Endodermal cell (in vitro differentiated cells): ENCODE measurements around the gene ATP2B1. TPM values are rescaled to one million over a fixed set of nuclear protein-coding genes. Genes with fewer than 3 reads are reported as not detected.

ENCODE experiments used
- DNase-seq: peaks from one replicate; pipeline ENCODE4 v3.0.0-alpha.2; 2017
- H3K27ac ChIP-seq: 2 replicates; pipeline ENCODE4 v1.5.1; 2013; ENCODE audit warnings: mild to moderate bottlenecking, low read depth, low read length, moderate library complexity
- H3K27me3 ChIP-seq: 2 replicates; pipeline ENCODE4 v1.6.1; 2013; ENCODE audit warnings: mild to moderate bottlenecking, low read length, moderate library complexity; ENCODE audit not compliant: insufficient read depth, control insufficient read depth, poor library complexity, severe bottlenecking
- H3K36me3 ChIP-seq: 2 replicates; pipeline ENCODE4 v1.7.0; 2013; ENCODE audit warnings: mild to moderate bottlenecking, low read length, moderate library complexity; ENCODE audit not compliant: control insufficient read depth, insufficient read depth
- H3K4me1 ChIP-seq: one replicate; pipeline ENCODE4 v1.7.0; 2013; ENCODE audit warnings: low read length; ENCODE audit not compliant: control insufficient read depth, insufficient read depth
- H3K4me3 ChIP-seq: 2 replicates; pipeline ENCODE4 v1.5.1; 2013; ENCODE audit warnings: mild to moderate bottlenecking, low read length, moderate library complexity
- H3K9ac ChIP-seq: 2 replicates; pipeline ENCODE4 v1.6.1; 2013; ENCODE audit warnings: mild to moderate bottlenecking, low read length, moderate library complexity; ENCODE audit not compliant: poor library complexity, severe bottlenecking; ENCODE audit errors: extremely low read depth
- H3K9me3 ChIP-seq: 2 replicates; pipeline ENCODE4 v1.6.1; 2013; ENCODE audit warnings: mild to moderate bottlenecking, low read length, moderate library complexity; ENCODE audit not compliant: control insufficient read depth
- H3K27ac Mint-ChIP-seq: 2 replicates; pipeline ENCODE4 v1.8.0; 2020; ENCODE audit warnings: mixed read lengths
- H3K27me3 Mint-ChIP-seq: 2 replicates; pipeline ENCODE4 v1.8.0; 2021; ENCODE audit warnings: mild to moderate bottlenecking, mixed read lengths; ENCODE audit not compliant: insufficient read depth
- H3K36me3 Mint-ChIP-seq: 2 replicates; pipeline ENCODE4 v1.8.0; 2020; ENCODE audit warnings: low read depth, mixed read lengths
- H3K4me1 Mint-ChIP-seq: 2 replicates; pipeline ENCODE4 v1.8.0; 2020; ENCODE audit warnings: mixed read lengths
- H3K4me3 Mint-ChIP-seq: 2 replicates; pipeline ENCODE4 v1.8.0; 2020; ENCODE audit warnings: mild to moderate bottlenecking, moderate library complexity, mixed read lengths
- H3K9me3 Mint-ChIP-seq: 2 replicates; pipeline ENCODE4 v1.8.0; 2020; ENCODE audit warnings: mild to moderate bottlenecking, mixed read lengths
- WGBS, 2 experiments: methylation state at CpG; one replicate each; pipeline versions ENCODE4 v1.1.5 to v1.1.7; 2013; ENCODE audit warnings: missing lambda C conversion rate in 2 of 2, mixed read lengths in 1 of 2; ENCODE audit not compliant: insufficient coverage in 1 of 2, insufficient read length in 1 of 2; 5-methylcytosine and 5-hydroxymethylcytosine counted together
- total RNA-seq, 2 donors: library from RNA; stranded (reverse); fragmentation: NEBNext Ultra II Directional in 1 of 2; extraction: Animal tissue kit (Norgen Biotek cat#: 25700) in 1 of 2; gene quantifications; 2 replicates in 1 of 2; 3 replicates in 1 of 2; pipeline ENCODE4 v1.2.1, GENCODE V29; 2021
- TF ChIP-seq, protein P1 (sequence below): fragments of 200-600 bp; sonication (generic); conservative IDR thresholded peaks from 2 replicates; pipeline ENCODE4 v1.5.0; 2021; ENCODE audit warnings: antibody characterized with exemption, mild to moderate bottlenecking

ATP2B1 gene
- total RNA-seq, 2 donors from 2014 or later: 66.7 to 81.9 TPM

DNA sequence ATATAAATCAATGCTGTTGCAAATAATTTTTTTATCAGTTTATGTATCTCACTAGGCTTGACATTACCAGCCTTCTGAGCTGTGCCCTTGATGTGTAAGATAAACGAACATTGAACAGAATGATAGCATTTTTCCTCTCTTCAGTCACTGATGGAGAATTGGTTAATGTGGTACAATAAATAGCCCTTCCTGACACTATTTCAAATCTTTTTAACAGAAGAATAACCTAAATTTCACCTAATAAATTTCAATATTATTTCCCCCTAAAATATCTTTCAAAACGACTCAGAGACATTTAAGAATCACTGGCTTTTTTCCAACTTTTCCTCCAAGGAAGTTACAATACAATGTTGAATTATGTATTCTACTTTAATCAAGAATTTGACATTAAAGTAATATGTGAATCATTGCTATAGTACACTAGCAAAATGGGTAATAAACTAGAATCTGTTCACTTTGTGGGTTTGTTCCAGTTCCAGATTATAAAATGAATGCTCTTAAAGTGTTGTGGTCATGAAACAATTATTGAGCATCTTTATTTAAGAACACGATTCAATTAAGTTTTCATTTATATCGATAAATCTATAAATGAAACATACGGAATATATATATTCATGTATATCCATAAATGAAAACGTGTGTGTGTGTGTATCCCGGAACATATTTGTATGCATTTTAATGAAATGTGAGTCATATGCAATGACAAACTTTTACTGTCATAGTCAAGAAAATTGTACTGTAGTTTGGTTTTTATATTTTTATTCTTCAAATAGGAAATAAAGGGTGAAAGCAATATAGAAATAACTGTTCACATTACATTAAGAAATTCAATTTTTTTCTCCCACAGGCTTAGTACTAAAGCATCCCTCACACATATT lies 2.5 kb upstream of the ATP2B1 start:
- Histone ChIP-seq H3K27me3 (peaks cover 11% of the 10 kb centered on the region), H3K4me3 (peak overlapping the region; percentile 92), H3K27ac (no peak overlapping the region), H3K9ac (no peak overlapping the region), H3K36me3 (no peaks in the 10 kb centered on the region), H3K4me1 (no peaks in the 10 kb centered on the region), H3K9me3 (peaks cover 19% of the 10 kb centered on the region)
- Mint-ChIP-seq H3K9me3 (peaks cover 20% of the 10 kb centered on the region), H3K4me3 (peak overlapping the region; percentile 81), H3K27me3 (peaks cover 37% of the 10 kb centered on the region), H3K4me1 (peaks cover 15% of the 10 kb centered on the region), H3K36me3 (no peaks in the 10 kb centered on the region), H3K27ac (no peak overlapping the region)
- TF ChIP-seq, protein P1, sequence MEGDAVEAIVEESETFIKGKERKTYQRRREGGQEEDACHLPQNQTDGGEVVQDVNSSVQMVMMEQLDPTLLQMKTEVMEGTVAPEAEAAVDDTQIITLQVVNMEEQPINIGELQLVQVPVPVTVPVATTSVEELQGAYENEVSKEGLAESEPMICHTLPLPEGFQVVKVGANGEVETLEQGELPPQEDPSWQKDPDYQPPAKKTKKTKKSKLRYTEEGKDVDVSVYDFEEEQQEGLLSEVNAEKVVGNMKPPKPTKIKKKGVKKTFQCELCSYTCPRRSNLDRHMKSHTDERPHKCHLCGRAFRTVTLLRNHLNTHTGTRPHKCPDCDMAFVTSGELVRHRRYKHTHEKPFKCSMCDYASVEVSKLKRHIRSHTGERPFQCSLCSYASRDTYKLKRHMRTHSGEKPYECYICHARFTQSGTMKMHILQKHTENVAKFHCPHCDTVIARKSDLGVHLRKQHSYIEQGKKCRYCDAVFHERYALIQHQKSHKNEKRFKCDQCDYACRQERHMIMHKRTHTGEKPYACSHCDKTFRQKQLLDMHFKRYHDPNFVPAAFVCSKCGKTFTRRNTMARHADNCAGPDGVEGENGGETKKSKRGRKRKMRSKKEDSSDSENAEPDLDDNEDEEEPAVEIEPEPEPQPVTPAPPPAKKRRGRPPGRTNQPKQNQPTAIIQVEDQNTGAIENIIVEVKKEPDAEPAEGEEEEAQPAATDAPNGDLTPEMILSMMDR: no peak
- no peak for DNase-seq
- 95% methylated on average over 4 of the region's 7 CpGs; no CpG with 5 or more reads in 1 of the 2 experiments for WGBS, 2 experiments

DNA sequence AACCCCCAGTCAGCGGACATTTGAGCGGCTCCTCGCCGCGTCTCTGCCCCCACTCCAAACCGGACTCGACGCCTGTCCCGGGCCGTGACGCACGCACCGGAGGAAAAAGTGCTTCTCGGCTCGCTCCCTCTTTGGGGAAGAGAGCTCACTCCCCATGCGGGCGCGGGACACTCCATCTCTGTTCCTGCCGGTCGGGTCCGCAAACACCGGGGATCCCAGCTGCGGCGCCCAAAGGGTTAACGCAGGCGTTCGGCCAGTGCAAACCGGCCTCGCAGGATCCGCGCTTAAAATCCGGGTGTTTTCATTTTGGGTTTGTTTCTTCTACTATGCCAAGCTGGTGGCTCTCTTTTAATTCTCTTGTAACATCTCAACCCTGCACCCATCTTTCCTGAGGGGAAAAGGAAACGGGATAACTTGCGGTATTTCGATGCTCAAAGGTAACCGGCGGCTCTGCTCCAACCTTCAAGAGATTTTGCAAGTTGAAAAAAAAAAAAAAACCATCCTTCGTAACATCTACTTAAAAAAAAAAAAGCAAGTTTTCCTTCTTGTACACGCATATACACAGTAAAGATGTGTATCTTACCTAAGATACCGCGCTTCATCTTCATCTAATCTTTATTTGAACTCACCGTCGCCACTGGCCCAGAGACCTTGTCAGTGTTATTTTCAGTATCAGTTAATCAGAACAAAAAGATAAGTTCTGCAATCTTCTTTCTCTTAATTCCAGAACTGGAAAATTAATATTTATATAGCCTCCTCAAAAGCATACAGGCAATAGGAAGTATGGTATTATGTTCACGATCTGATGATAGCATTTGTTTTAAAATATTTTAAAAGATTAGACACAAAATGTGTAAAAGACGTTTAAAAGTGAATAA lies 1.6 kb upstream of the ATP2B1 start:
- H3K9me3 Mint-ChIP-seq: peaks cover 15% of the 10 kb centered on the region
- Histone ChIP-seq H3K27ac (peak overlapping the region; percentile 7), H3K9me3 (peaks cover 18% of the 10 kb centered on the region), H3K36me3 (no peaks in the 10 kb centered on the region), H3K9ac (peak overlapping the region; percentile 75), H3K4me1 (no peaks in the 10 kb centered on the region), H3K4me3 (peak overlapping the region; percentile 92), H3K27me3 (peaks cover 11% of the 10 kb centered on the region)
- peaks cover 17% of the 10 kb centered on the region for H3K4me1 Mint-ChIP-seq
- peaks cover 43% of the 10 kb centered on the region for H3K27me3 Mint-ChIP-seq
- peak; percentile 88 for DNase-seq
- H3K27ac Mint-ChIP-seq: peak overlapping the region; percentile 92
- TF ChIP-seq, protein P1: no peak
- H3K4me3 Mint-ChIP-seq: peak overlapping the region; percentile 81
- WGBS, 2 experiments: 4 to 16% methylated on average over 12 to 45 of the region's 45 CpGs
- H3K36me3 Mint-ChIP-seq: no peaks in the 10 kb centered on the region

DNA sequence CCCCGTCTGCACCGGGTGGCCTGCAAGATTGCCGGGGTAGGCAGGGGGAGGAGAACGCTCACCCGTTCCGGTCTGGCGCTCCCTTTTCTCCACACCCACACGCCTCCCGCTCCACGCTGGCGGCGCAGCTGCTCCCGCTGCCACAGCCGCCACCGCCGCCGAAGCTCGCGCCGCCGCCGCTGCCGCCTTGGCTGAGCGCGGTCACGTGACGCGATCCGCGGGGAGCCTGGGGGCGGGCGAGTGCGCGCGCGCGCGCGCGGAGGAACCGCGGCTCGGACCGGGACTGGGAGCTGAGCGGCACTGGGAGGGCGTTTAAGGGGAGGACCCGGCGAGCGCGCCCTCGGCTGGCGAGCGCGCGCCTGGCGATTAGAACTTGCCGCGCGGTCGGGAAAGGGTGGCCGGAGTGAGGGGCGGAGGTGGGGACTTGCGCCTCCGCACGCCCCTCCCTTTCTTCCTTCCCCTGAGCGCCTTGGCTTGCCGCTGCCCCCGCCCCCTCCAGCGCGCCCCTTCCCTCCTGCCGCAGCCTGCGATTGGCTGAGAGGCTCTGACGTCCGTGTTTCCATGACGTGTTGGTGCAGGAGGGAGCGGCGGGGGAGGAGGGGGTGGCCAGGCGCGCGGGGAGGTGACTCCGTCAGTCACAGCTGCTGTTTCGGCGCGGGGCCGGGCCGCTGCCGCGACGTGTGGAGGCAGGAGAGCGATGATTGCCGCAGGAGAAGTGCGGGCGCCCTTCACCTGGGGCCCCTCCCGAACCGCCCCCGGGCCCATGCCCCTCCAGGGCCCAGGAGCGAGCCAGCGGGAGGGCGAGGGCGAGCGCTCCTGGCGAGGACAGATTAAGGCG lies 738 bp upstream of the ATP2B1 start:
- H3K36me3 Mint-ChIP-seq: no peaks in the 10 kb centered on the region

More for the DNA sequence above, 738 bp upstream of the ATP2B1 start:
- DNase-seq: peak; percentile 100
- peaks cover 11% of the 10 kb centered on the region for H3K27me3 ChIP-seq
- H3K36me3 ChIP-seq: no peaks in the 10 kb centered on the region
- peak overlapping the region; percentile 96 for H3K27ac ChIP-seq
- 0% methylated on average over 8 to 89 of the region's 103 CpGs for WGBS, 2 experiments
- peak overlapping the region; percentile 81 for H3K4me3 Mint-ChIP-seq
- H3K4me1 Mint-ChIP-seq: peaks cover 17% of the 10 kb centered on the region
- peak overlapping the region; percentile 75 for H3K9ac ChIP-seq
- peaks cover 10% of the 10 kb centered on the region for H3K9me3 ChIP-seq
- H3K4me1 ChIP-seq: no peaks in the 10 kb centered on the region
- peaks cover 43% of the 10 kb centered on the region for H3K27me3 Mint-ChIP-seq
- peak overlapping the region; percentile 92 for H3K27ac Mint-ChIP-seq
- peak overlapping the region; percentile 92 for H3K4me3 ChIP-seq
- H3K9me3 Mint-ChIP-seq: peaks cover 7% of the 10 kb centered on the region
- TF ChIP-seq, protein P1: no peak
